SK-N-MC (cell line): ENCODE results near the gene GCC1.

Experiments
- FOXP2 ChIP-seq: optimal IDR thresholded peaks from 2 replicates; pipeline ENCODE3; 2011; ENCODE audit warnings: mild to moderate bottlenecking, moderate library complexity; ENCODE audit not compliant: insufficient read depth; ENCODE audit errors: extremely low read length, control extremely low read depth
- POLR2AphosphoS5 ChIP-seq: IDR thresholded peaks from 2 replicates; pipeline ENCODE4 v1.6.1; 2012; ENCODE audit warnings: mild to moderate bottlenecking, low read depth, low read length, borderline replicate concordance

GRCh38 chr7:127618042-127618441 is 32.6 kb upstream of the GCC1 start, which contains the start of gene PAX4:
- TF ChIP-seq POLR2AphosphoS5 (no peak), FOXP2 (no peak)
